Adrenal gland (tissue), 5 donors: ENCODE measurements around the gene HSDL2.

Experiments
- CTCF ChIP-seq, 6 experiments: fragments of 450-650 bp in 4 of 6; fragments of 200-600 bp in 2 of 6; sonication (generic) in 1 of 6; IDR thresholded peaks; 1 replicate in 5 of 6; 2 replicates in 1 of 6; pipeline versions ENCODE4 v1.5.1 to v1.8.0; 2016 to 2021; ENCODE audit warnings: antibody characterized with exemption in 6 of 6, mild to moderate bottlenecking in 2 of 6, moderate library complexity in 1 of 6
- POLR2A ChIP-seq, 2 donors: fragments of 450-650 bp; IDR thresholded peaks; one replicate each; pipeline ENCODE4 v1.6.1; 2017; ENCODE audit warnings: antibody characterized with exemption in 2 of 2, mild to moderate bottlenecking in 2 of 2, moderate library complexity in 1 of 2
- donor health status: DM: no; HTN: no; CAD: no.

GRCh38 chr9:112408275-112408674 is 28.4 kb downstream of the HSDL2 start:
- no peak for TF ChIP-seq CTCF (IDR thresholded peaks at IDR 0.05)
- no peak for TF ChIP-seq POLR2A (IDR thresholded peaks at IDR 0.05)
